Upper lobe of left lung (tissue), 6 donors: ENCODE results near the gene DISC1. TPM values are rescaled to one million over a fixed set of nuclear protein-coding genes. Genes with fewer than 3 reads are reported as not detected.

ENCODE experiments used
- ATAC-seq, 2 donors: fragments of 200-7000 bp; cut with Tn5 transposase; one replicate each; pipeline ENCODE4 v1.9.1; 2022; ENCODE audit warnings: mild to moderate bottlenecking in 2 of 2, moderate library complexity in 2 of 2; ENCODE audit not compliant: low FRiP score in 2 of 2
- DNase-seq, 2 donors: peaks; one replicate each; pipeline ENCODE4 v3.0.0-alpha.2; 2019 to 2020
- H3K27ac ChIP-seq, 4 donors: fragments of 200-600 bp; sonication (generic); one replicate each; pipeline ENCODE4 v1.5.1; 2016 to 2019
- H3K27me3 ChIP-seq, 4 donors: fragments of 200-600 bp; sonication (generic); one replicate each; pipeline ENCODE4 v1.5.1; 2017 to 2019
- H3K36me3 ChIP-seq, 4 donors: fragments of 200-600 bp; sonication (generic); one replicate each; pipeline ENCODE4 v1.5.1; 2016 to 2019
- H3K4me1 ChIP-seq, 4 donors: fragments of 200-600 bp; sonication (generic); one replicate each; pipeline ENCODE4 v1.5.1; 2018 to 2019
- H3K4me3 ChIP-seq, 4 donors: fragments of 200-600 bp; sonication (generic); one replicate each; pipeline ENCODE4 v1.5.1; 2017 to 2019; ENCODE audit warnings: mild to moderate bottlenecking in 2 of 4, moderate library complexity in 1 of 4
- H3K9me3 ChIP-seq, 4 donors: fragments of 200-600 bp; sonication (generic); one replicate each; pipeline ENCODE4 v1.5.1; 2018 to 2019
- CTCF ChIP-seq, 6 experiments: fragments of 450-650 bp in 4 of 6; fragments of 200-600 bp in 2 of 6; sonication (generic) in 2 of 6; IDR thresholded peaks; one replicate each; pipeline ENCODE4 v1.5.1; 2016 to 2019; ENCODE audit warnings: antibody characterized with exemption in 6 of 6
- EP300 ChIP-seq, 4 donors: sonication (generic); formaldehyde crosslinking; IDR thresholded peaks; one replicate each; pipeline ENCODE4 v1.5.1; 2017; ENCODE audit warnings: antibody characterized with exemption in 4 of 4, control low read depth in 2 of 4
- POLR2A ChIP-seq, 4 donors: fragments of 450-650 bp; IDR thresholded peaks; one replicate each; pipeline ENCODE4 v1.5.1; 2016 to 2017; ENCODE audit warnings: antibody characterized with exemption in 4 of 4, mild to moderate bottlenecking in 2 of 4
- POLR2AphosphoS5 ChIP-seq, 2 donors: sonication (generic); formaldehyde crosslinking; IDR thresholded peaks; one replicate each; pipeline ENCODE4 v1.5.1; 2017; ENCODE audit warnings: antibody characterized with exemption in 2 of 2
- WGBS, 2 donors: methylation state at CpG; one replicate each; pipeline ENCODE4 v1.1.5; 2017 to 2018; 5-methylcytosine and 5-hydroxymethylcytosine counted together
- total RNA-seq, 6 donors: library from RNA; depleted of rRNA in 4 of 6; stranded (reverse); fragments of >200 nt in 4 of 6; gene quantifications; one replicate each; pipeline versions ENCODE4 v1.1.0 to v1.2.1, GENCODE V29; 2016 to 2021
- donor health status: DM: no; HTN: no; CAD: no; lungs with moderate emphysema.
- donor health status: DM: no; HTN: yes; CAD: no; lungs with severe emphysema.

Gene DISC1
- total RNA-seq, 6 donors from 2014 or later = 6.1 to 16.8 (median 10.5) TPM

- TF ChIP-seq POLR2A (IDR thresholded peaks at IDR 0.05) (no peak), CTCF (IDR thresholded peaks at IDR 0.05) (no peak), POLR2AphosphoS5 (IDR thresholded peaks at IDR 0.05) (no peak)
- no peak for DNase-seq
- no peak for ATAC-seq
- H3K4me1 ChIP-seq = peaks cover 0 to 3% (median 0%) of the 10 kb centered on the region in 4 donors
- no peak overlapping the region for H3K4me3 ChIP-seq
- no peaks in the 10 kb centered on the region for H3K9me3 ChIP-seq
- 60 to 88% methylated on average over 1 to 2 of the region's 2 CpGs for WGBS, 2 donors
- H3K27ac ChIP-seq = no peak overlapping the region
- no peaks in the 10 kb centered on the region for H3K36me3 ChIP-seq
- H3K27me3 ChIP-seq = no peaks in the 10 kb centered on the region
These were observed 367.4 kb downstream of the DISC1 start for GRCh38 chr1:231993968-231994455.

- DNase-seq = no peak
- Histone ChIP-seq H3K27ac (no peak overlapping the region), H3K27me3 (no peaks in the 10 kb centered on the region), H3K4me1 (no peaks in the 10 kb centered on the region), H3K4me3 (no peak overlapping the region), H3K9me3 (no peaks in the 10 kb centered on the region), H3K36me3 (no peaks in the 10 kb centered on the region)
- TF ChIP-seq EP300 (IDR thresholded peaks at IDR 0.05) = no peak
- TF ChIP-seq CTCF (IDR thresholded peaks at IDR 0.05) = no peak
- TF ChIP-seq POLR2AphosphoS5 (IDR thresholded peaks at IDR 0.05) = no peak
- TF ChIP-seq POLR2A (IDR thresholded peaks at IDR 0.05) = no peak
- 97 to 99% methylated on average over 2 of the region's 2 CpGs for WGBS, 2 donors
- no peak for ATAC-seq
These were observed 372.2 kb downstream of the DISC1 start for GRCh38 chr1:231998791-231999190.

- TF ChIP-seq POLR2A (IDR thresholded peaks at IDR 0.05) (no peak), POLR2AphosphoS5 (IDR thresholded peaks at IDR 0.05) (no peak), CTCF (IDR thresholded peaks at IDR 0.05) (no peak), EP300 (IDR thresholded peaks at IDR 0.05) (no peak)
- Histone ChIP-seq H3K9me3 (no peaks in the 10 kb centered on the region), H3K36me3 (no peaks in the 10 kb centered on the region), H3K27me3 (no peaks in the 10 kb centered on the region), H3K27ac (no peak overlapping the region), H3K4me1 (no peaks in the 10 kb centered on the region), H3K4me3 (no peak overlapping the region)
- DNase-seq (no peak), ATAC-seq (no peak)
- WGBS, 2 donors = 65 to 97% methylated on average over 1 of the region's 1 CpG
These were observed 378.7 kb downstream of the DISC1 start for GRCh38 chr1:232005300-232005699.

- TF ChIP-seq EP300 (IDR thresholded peaks at IDR 0.05) (no peak), CTCF (IDR thresholded peaks at IDR 0.05) (no peak), POLR2A (IDR thresholded peaks at IDR 0.05) (no peak), POLR2AphosphoS5 (IDR thresholded peaks at IDR 0.05) (no peak)
- H3K4me3 ChIP-seq = no peak overlapping the region
- no peaks in the 10 kb centered on the region for H3K36me3 ChIP-seq
- WGBS, 2 donors = 71 to 90% methylated on average over 1 of the region's 1 CpG
- no peaks in the 10 kb centered on the region for H3K27me3 ChIP-seq
- ATAC-seq = no peak
- no peak overlapping the region for H3K27ac ChIP-seq
- peaks cover 8 to 18% (median 11%) of the 10 kb centered on the region in 4 donors for H3K4me1 ChIP-seq
- DNase-seq = no peak
- H3K9me3 ChIP-seq = no peaks in the 10 kb centered on the region
These were observed 383.2 kb downstream of the DISC1 start for GRCh38 chr1:232009741-232010140.

- WGBS, 2 donors = 89 to 93% methylated on average over 6 of the region's 6 CpGs
These were observed 385.4 kb downstream of the DISC1 start for GRCh38 chr1:232011961-232012360.

More at GRCh38 chr1:232011961-232012360, 385.4 kb downstream of the DISC1 start:
- no peak overlapping the region for H3K27ac ChIP-seq
- no peak for ATAC-seq
- TF ChIP-seq POLR2A (IDR thresholded peaks at IDR 0.05) (no peak), CTCF (IDR thresholded peaks at IDR 0.05) (no peak), EP300 (IDR thresholded peaks at IDR 0.05) (no peak), POLR2AphosphoS5 (IDR thresholded peaks at IDR 0.05) (no peak)
- no peak for DNase-seq
- H3K4me3 ChIP-seq = no peak overlapping the region
- H3K36me3 ChIP-seq = no peaks in the 10 kb centered on the region
- no peaks in the 10 kb centered on the region for H3K9me3 ChIP-seq
- H3K4me1 ChIP-seq = peaks cover 8 to 18% (median 11%) of the 10 kb centered on the region in 4 donors
- no peaks in the 10 kb centered on the region for H3K27me3 ChIP-seq
